Endodermal cell (in vitro differentiated cells): ENCODE measurements around the gene NEDD9. TPM values are rescaled to one million over a fixed set of nuclear protein-coding genes. Genes with fewer than 3 reads are reported as not detected.
A peak's percentile ranks its signal among the peaks of the same experiment; 100 is the strongest.

Experiments
- DNase-seq: peaks from one replicate; pipeline ENCODE4 v3.0.0-alpha.2; 2017
- H3K27ac ChIP-seq: 2 replicates; pipeline ENCODE4 v1.5.1; 2013; ENCODE audit warnings: mild to moderate bottlenecking, low read depth, low read length, moderate library complexity
- H3K27me3 ChIP-seq: 2 replicates; pipeline ENCODE4 v1.6.1; 2013; ENCODE audit warnings: mild to moderate bottlenecking, low read length, moderate library complexity; ENCODE audit not compliant: insufficient read depth, control insufficient read depth, poor library complexity, severe bottlenecking
- H3K36me3 ChIP-seq: 2 replicates; pipeline ENCODE4 v1.7.0; 2013; ENCODE audit warnings: mild to moderate bottlenecking, low read length, moderate library complexity; ENCODE audit not compliant: control insufficient read depth, insufficient read depth
- H3K4me1 ChIP-seq: one replicate; pipeline ENCODE4 v1.7.0; 2013; ENCODE audit warnings: low read length; ENCODE audit not compliant: control insufficient read depth, insufficient read depth
- H3K4me3 ChIP-seq: 2 replicates; pipeline ENCODE4 v1.5.1; 2013; ENCODE audit warnings: mild to moderate bottlenecking, low read length, moderate library complexity
- H3K9ac ChIP-seq: 2 replicates; pipeline ENCODE4 v1.6.1; 2013; ENCODE audit warnings: mild to moderate bottlenecking, low read length, moderate library complexity; ENCODE audit not compliant: poor library complexity, severe bottlenecking; ENCODE audit errors: extremely low read depth
- H3K9me3 ChIP-seq: 2 replicates; pipeline ENCODE4 v1.6.1; 2013; ENCODE audit warnings: mild to moderate bottlenecking, low read length, moderate library complexity; ENCODE audit not compliant: control insufficient read depth
- H3K27ac Mint-ChIP-seq: 2 replicates; pipeline ENCODE4 v1.8.0; 2020; ENCODE audit warnings: mixed read lengths
- H3K27me3 Mint-ChIP-seq: 2 replicates; pipeline ENCODE4 v1.8.0; 2021; ENCODE audit warnings: mild to moderate bottlenecking, mixed read lengths; ENCODE audit not compliant: insufficient read depth
- H3K36me3 Mint-ChIP-seq: 2 replicates; pipeline ENCODE4 v1.8.0; 2020; ENCODE audit warnings: low read depth, mixed read lengths
- H3K4me1 Mint-ChIP-seq: 2 replicates; pipeline ENCODE4 v1.8.0; 2020; ENCODE audit warnings: mixed read lengths
- H3K4me3 Mint-ChIP-seq: 2 replicates; pipeline ENCODE4 v1.8.0; 2020; ENCODE audit warnings: mild to moderate bottlenecking, moderate library complexity, mixed read lengths
- H3K9me3 Mint-ChIP-seq: 2 replicates; pipeline ENCODE4 v1.8.0; 2020; ENCODE audit warnings: mild to moderate bottlenecking, mixed read lengths
- CTCF ChIP-seq: fragments of 200-600 bp; sonication (generic); conservative IDR thresholded peaks from 2 replicates; pipeline ENCODE4 v1.5.0; 2021; ENCODE audit warnings: antibody characterized with exemption, mild to moderate bottlenecking
- WGBS, 2 experiments: methylation state at CpG; one replicate each; pipeline versions ENCODE4 v1.1.5 to v1.1.7; 2013; ENCODE audit warnings: missing lambda C conversion rate in 2 of 2, mixed read lengths in 1 of 2; ENCODE audit not compliant: insufficient coverage in 1 of 2, insufficient read length in 1 of 2; 5-methylcytosine and 5-hydroxymethylcytosine counted together
- total RNA-seq, 2 donors: library from RNA; stranded (reverse); fragmentation: NEBNext Ultra II Directional in 1 of 2; extraction: Animal tissue kit (Norgen Biotek cat#: 25700) in 1 of 2; gene quantifications; 2 replicates in 1 of 2; 3 replicates in 1 of 2; pipeline ENCODE4 v1.2.1, GENCODE V29; 2021

Gene NEDD9
- total RNA-seq, 2 donors from 2014 or later, result 1.7 to 7.4 TPM

GRCh38 chr6:11202513-11203305, 29.8 kb downstream of the NEDD9 start:
- Histone ChIP-seq H3K36me3 (peaks cover 42% of the 10 kb centered on the region), H3K27me3 (no peaks in the 10 kb centered on the region), H3K9me3 (no peaks in the 10 kb centered on the region), H3K4me1 (no peaks in the 10 kb centered on the region), H3K4me3 (no peak overlapping the region), H3K27ac (peak overlapping the region; percentile 94), H3K9ac (no peak overlapping the region)
- Mint-ChIP-seq H3K4me3 (no peak overlapping the region), H3K9me3 (no peaks in the 10 kb centered on the region), H3K4me1 (peaks cover 24% of the 10 kb centered on the region), H3K27me3 (peaks cover 2% of the 10 kb centered on the region), H3K27ac (peak overlapping the region; percentile 79), H3K36me3 (peaks cover 13% of the 10 kb centered on the region)
- peak; percentile 75 for DNase-seq
- TF ChIP-seq CTCF, result peak; percentile 22
- 24 to 39% methylated on average over 8 to 9 of the region's 9 CpGs for WGBS, 2 experiments

GRCh38 chr6:11201772-11202512, 30.5 kb downstream of the NEDD9 start:
- no peak for TF ChIP-seq CTCF
- no peaks in the 10 kb centered on the region for H3K4me1 ChIP-seq
- H3K36me3 ChIP-seq, result peaks cover 34% of the 10 kb centered on the region
- no peaks in the 10 kb centered on the region for H3K27me3 ChIP-seq
- no peak overlapping the region for H3K9ac ChIP-seq
- Mint-ChIP-seq H3K27ac (no peak overlapping the region), H3K4me1 (peaks cover 31% of the 10 kb centered on the region), H3K4me3 (no peak overlapping the region), H3K36me3 (peaks cover 10% of the 10 kb centered on the region), H3K27me3 (peaks cover 2% of the 10 kb centered on the region), H3K9me3 (no peaks in the 10 kb centered on the region)
- 65 to 80% methylated on average over 2 to 4 of the region's 4 CpGs for WGBS, 2 experiments
- peak overlapping the region; percentile 94 for H3K27ac ChIP-seq
- H3K9me3 ChIP-seq, result no peaks in the 10 kb centered on the region
- DNase-seq, result no peak
- no peak overlapping the region for H3K4me3 ChIP-seq

- Histone ChIP-seq H3K27me3 (no peaks in the 10 kb centered on the region), H3K4me3 (no peak overlapping the region), H3K36me3 (peaks cover 28% of the 10 kb centered on the region), H3K4me1 (no peaks in the 10 kb centered on the region), H3K9me3 (no peaks in the 10 kb centered on the region), H3K27ac (no peak overlapping the region), H3K9ac (no peak overlapping the region)
- Mint-ChIP-seq H3K36me3 (peaks cover 12% of the 10 kb centered on the region), H3K9me3 (peaks cover 3% of the 10 kb centered on the region), H3K4me3 (no peak overlapping the region), H3K27me3 (peaks cover 2% of the 10 kb centered on the region), H3K27ac (no peak overlapping the region), H3K4me1 (peaks cover 33% of the 10 kb centered on the region)
- peak; percentile 13 for DNase-seq
- whole genome bisulfite sequencing, 2 experiments, result 61 to 100% methylated on average over 2 to 3 of the region's 3 CpGs
- no peak for TF ChIP-seq CTCF
These were observed 31.5 kb downstream of the NEDD9 start for GRCh38 chr6:11201015-11201414.
